HG03064 (cell line): Measurements from ENCODE around the gene SPR.

Experiments
- ATAC-seq: cut with Tn5 transposase; IDR thresholded peaks from one replicate; pipeline ENCODE4 v1.9.1; 2021; ENCODE audit warnings: low read depth; ENCODE audit not compliant: unreplicated experiment

SPR gene

DNA sequence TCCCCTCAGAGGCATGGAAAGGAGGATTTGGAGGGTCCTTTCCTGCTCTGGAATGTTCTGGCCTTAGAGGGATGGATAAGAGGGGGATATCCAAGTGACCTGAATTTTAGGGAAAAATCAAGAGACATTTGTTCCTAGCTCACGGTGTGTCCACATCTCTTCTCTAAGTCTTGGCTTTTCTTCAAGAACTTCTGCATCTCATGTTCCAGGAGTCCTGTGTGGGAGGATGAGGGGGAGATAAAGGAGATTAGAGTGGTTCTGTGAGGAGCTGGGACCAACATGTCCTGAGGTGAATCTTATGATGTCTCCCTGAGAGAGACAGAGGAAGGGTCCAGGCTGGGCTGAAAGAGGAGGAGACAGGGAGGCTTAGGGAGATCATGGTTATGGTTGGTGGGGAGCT lies 41.8 kb downstream of the SPR start:
- no peak for ATAC-seq

DNA sequence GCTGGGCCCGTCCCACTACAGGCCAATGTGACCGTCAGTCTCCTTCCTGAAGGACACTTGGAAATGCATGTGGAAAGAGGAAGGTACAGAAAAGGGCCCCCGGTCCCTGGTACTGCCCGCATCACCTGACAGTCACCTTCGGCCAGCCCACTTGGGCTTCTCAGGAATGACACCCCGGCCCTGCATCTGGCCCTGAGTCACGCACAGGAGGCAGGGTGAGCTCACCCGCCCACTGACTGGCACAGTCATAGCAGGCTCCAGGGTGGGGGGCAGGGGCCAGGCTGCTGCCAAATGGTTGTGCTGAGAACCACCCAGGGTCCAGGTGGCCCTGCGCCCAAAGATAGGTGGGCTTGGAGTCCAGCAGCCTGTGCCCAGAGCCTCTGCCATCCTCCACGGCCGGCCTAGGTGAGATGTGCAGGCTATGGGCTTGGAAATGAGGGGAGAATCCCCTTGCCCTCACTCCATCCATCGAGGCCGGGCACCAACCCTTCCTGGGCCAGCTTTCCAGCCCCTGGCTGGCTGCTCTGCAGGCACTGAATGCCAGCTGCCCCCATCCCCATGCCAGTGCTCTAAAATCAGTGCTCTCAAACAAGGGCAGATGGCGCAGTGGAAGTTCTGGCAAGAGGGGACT lies 44.2 kb downstream of the SPR start:
- ATAC-seq, result no peak

DNA sequence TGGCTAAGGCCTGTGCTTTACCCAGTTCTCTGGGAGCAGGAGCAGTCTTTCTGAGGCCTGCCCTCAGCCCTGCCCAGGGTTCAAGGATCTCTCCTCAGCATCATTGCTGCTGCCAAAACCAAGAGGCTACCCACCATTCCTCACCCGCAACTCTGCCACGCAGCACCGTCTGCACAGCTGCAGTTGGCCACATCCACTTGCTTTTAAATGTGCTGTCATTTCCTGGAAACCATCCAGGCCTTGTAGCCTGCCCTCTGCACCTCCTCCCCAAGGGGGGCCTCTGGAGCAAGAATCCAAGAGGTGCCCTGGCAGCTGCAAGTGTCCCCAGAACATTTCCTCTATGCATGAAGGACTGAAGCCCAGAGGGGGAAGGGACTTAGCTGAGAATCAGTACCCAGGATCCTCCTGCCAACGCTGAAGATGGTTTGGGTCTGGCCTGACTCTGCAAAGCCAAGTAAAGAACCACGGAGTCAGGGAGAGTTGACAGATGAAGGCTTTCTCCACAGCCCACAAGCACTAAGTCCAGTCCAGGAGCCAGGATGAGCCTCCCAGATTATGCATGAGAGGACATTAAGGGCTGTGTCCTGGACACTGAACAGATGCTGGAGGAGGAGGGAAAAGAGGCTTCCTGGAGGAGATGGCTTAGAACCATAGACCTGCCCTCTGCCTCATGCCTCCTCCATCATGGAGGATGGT lies 45.0 kb downstream of the SPR start:
- ATAC-seq, result no peak

DNA sequence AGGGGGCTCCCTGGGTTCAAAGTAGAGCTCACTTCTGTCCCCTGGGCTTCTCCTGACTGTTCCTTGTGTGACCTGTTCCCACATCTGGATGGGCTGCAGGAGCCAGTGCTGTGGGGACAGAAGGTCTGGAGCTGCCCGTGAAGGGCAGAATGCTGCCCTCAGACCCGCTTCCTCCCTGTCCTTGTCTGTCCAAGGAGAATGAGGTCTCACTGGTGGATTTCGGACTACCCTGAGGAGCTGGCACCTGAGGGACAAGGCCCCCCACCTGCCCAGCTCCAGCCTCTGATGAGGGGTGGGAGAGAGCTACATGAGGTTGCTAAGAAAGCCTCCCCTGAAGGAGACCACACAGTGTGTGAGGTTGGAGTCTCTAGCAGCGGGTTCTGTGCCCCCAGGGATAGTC lies 45.6 kb downstream of the SPR start:
- no peak for ATAC-seq

DNA sequence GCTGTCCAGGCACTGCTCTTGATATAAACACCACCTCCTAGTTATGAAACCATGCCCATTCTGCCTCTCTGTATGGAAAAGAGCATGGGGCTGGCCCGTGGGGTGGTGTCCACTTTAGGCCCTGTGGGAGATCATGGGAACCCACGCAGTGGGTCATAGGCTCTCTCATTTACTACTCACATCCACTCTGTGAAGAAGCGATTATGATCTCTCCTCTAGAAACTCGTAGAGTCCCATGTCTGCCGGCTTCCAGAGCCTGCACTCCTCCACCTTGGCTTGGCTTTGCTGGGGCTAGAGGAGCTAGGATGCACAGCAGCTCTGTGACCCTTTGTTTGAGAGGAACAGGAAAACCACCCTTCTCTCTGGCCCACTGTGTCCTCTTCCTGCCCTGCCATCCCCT lies 46.0 kb downstream of the SPR start:
- ATAC-seq, result no peak

DNA sequence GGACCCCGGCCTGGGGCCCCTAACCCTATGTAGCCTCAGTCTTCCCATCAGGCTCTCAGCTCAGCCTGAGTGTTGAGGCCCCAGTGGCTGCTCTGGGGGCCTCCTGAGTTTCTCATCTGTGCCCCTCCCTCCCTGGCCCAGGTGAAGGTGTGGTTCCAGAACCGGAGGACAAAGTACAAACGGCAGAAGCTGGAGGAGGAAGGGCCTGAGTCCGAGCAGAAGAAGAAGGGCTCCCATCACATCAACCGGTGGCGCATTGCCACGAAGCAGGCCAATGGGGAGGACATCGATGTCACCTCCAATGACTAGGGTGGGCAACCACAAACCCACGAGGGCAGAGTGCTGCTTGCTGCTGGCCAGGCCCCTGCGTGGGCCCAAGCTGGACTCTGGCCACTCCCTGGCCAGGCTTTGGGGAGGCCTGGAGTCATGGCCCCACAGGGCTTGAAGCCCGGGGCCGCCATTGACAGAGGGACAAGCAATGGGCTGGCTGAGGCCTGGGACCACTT lies 46.5 kb downstream of the SPR start:
- ATAC-seq, result no peak

DNA sequence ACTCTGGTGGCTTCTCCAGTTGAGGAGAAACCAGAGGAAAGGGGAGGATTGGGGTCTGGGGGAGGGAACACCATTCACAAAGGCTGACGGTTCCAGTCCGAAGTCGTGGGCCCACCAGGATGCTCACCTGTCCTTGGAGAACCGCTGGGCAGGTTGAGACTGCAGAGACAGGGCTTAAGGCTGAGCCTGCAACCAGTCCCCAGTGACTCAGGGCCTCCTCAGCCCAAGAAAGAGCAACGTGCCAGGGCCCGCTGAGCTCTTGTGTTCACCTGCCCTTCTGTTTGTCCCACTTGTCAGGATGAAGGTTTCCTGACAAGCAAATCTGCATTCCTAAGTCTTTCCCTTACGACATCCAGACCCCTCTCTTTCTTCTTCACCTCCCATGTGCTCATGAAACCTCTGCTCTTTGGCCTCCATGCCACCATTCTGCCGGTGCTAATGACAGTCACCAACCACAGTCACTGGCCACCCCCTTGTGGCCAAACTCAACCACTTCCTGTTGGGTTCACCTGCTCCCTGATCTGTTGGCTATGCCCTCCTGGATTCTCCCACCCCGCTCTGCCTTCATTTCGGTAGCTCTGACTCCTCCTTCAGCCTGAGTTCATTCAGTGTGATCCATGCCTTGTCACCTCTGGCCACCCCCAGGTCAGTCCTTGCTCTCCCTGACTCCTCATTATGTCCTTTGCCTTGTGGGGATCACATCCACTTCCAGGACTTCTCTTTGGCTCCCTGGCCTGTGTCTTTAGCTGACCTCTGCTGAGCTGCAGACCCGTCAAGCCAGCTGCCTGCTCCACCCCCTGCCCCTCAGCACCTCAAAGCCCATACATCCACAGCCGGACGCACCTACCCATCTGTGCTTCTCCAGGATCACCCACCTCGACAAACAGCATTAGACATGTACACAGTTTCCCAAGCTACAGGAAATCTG lies 47.7 kb downstream of the SPR start:
- ATAC-seq, result no peak

DNA sequence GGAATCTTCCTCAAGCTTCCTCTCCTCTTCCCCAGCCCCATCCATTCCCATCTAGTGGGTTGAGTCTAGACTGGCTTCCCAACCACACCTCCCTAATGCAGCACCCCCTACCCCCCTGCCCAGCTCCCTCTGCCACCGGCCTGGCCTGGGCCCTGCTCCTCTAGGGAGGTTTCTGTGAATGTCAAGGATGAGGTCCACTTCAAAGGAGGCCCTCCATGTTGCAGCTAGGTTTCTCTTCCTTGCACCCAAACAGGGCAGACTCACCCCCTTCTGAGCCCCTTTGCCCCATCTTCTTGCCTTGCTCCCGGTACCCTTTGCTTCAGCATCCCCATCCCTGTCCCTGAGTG lies 48.4 kb downstream of the SPR start:
- no peak for ATAC-seq

DNA sequence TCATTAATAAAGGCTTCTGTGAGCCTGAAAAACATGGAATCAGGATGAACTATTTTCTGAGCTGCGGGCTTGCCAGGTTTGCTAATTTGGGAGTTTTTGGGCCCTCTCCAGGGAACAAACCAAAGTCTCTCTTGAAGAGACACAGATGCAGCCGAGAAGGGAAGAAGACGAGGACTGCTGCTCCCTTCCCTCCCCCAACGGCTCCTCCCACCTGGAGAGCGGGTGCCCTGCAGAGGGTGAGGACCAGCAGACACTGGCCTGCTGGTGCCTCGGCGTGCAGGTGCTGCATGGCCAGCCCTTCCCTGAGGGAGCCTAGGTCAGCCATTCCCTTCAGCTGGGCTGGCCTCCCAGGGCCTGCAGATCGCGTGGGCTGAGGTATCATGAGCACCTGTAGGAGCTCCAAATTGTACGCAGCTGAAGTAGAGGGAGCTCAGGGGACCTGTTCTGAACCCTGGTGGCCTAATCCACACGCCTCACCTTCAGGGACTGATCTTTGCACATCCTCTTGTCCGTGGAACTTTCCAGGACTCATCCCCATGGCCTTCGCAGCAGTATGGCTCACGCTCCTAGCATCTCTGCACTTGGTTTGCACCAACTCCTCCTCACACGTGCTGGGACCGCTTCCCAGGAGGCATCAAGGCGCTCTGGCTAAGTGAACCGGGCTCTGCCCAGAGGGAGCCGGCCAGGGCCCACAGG lies 49.6 kb downstream of the SPR start:
- no peak for ATAC-seq

DNA sequence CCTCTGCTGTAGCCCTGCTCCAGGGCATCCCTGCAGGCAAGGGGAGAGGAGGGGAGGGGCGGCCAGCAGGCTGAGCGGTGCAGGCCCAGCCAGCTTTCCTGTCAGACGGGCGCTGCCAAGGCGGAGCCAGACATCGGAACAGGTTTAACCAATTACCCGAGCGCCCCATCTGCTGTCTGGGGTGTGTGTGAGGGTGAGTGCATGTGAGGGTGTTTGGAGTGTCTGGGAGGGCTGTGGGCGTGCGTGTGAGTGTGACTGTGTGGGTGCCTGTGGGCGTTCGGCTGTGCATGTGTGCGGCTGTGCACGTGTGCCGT lies 50.1 kb downstream of the SPR start:
- ATAC-seq, result no peak

DNA sequence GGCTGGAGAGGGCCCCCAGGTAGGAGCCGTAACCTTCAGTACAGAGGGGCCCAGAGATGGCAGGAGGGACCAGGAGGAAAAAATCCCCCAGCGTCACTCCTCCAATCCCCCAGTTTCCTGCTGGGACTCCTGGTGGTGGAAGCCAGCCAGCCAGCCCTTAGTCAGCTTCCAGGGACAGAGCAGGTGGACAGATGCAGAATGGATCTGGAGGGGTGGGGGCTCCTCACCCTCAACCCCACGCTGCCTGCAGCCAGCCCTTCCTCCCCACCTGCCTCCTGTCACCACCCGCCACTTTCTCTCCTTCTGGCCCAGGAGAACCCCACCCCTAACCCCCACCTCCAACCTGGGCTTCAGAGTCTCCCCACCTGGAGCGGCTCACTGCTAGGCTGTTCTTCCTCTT lies 51.2 kb downstream of the SPR start:
- no peak for ATAC-seq

DNA sequence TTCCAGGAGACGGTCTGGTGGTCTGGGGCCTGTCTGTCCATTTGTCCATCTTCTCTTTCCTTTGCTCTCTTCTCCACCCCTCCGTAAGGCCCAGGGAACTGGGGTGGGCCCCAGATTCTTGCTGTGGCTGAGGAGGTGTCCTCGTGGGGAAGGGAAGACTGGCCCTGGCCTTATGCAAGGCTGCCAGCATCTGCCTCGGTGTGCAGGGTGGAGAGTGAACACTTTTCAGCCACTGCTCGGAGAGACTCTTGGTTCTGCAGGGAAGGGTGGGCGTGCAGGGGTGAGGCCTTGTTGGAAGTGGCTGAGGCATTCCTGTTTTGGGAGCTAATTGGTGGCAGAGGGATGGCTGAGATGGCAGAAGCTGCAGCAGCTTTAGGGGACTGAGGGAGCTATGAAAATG lies 53.2 kb downstream of the SPR start:
- no peak for ATAC-seq

DNA sequence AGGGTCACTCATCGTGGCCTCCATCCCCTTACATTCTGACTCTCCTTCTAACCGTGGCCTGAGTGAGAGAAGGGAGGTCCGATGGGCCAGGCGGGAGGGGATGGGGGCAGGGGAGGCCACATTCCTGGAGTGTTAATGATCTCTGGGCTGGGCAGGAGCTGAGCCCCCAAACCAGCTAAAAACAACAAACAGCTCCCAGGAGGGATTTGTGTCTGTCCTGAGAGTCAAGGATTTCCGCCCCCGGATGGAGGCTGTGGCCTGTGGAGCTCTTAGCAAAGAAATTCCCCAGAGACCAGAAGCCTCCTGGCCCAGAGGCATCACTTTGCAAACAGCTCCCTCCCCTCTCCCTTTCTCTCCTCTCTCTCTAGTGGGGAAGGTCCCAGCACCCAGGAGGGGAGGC lies 53.6 kb downstream of the SPR start:
- ATAC-seq, result no peak
